ENCODE measurements around the gene TRHDE.
"Not testable (repeated sequence)": the region's sequence is repeated elsewhere in the genome, so short reads cannot be mapped to it uniquely, and the experiment has no call there.

Gene TRHDE

DNA sequence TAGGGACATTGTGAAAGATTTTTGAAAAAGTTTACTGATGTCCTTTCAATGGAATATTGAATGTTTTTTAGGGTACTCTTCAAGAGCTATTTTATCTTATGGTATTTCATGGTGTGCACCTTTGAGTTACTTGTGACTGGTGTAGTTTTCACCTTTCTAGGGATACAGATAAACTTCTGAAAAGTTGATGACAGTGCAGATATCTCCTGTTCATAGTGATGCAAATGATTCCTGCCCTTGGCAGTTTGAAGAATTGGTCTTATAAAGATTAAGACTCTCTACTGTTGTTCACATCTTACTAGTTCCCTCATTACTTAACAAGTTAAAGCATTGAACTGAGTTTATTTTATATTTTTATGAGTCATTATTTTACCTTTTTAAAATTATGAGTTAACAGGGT, 408.9 kb downstream of the TRHDE start:
- Histone ChIP-seq H3K27me3 (ENCODE audit: control insufficient read depth, insufficient read depth, low read length, poor library complexity, severe bottlenecking) (no peaks in the 10 kb centered on the region), H3K4me1 (ENCODE audit: control insufficient read depth, insufficient read depth, low read length) (no peaks in the 10 kb centered on the region), H3K27ac (ENCODE audit: insufficient read depth, low read depth, low read length, poor library complexity, severe bottlenecking) (no peak overlapping the region), H3K4me3 (ENCODE audit: insufficient read depth, low read depth, low read length) (no peak overlapping the region), H3K36me3 (ENCODE audit: control insufficient read depth, insufficient read depth, low read length) (no peaks in the 10 kb centered on the region), H3K9me3 (ENCODE audit: control insufficient read depth, low read length) (no peaks in the 10 kb centered on the region)

DNA sequence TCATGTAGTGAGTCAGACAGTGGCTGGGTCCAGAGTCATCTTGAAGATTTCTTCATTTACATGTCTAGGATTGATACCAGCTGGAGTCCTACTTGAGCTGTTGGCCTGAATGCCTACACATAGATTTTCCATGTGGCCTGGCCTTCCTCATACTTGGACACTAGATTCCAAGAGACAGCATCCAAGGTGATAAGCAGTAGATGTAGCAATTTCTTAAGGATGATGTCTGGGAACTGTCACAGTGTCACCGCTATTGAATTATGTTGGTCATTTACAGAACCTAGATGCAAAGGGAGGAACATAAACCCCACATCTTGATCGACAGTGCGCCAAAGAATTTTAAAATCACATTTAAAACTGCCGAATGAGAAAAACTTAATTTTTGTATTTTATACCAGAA, 412.3 kb downstream of the TRHDE start:
- Histone ChIP-seq H3K4me3 (ENCODE audit: insufficient read depth, low read depth, low read length) (no peak overlapping the region), H3K4me1 (ENCODE audit: control insufficient read depth, insufficient read depth, low read length) (no peaks in the 10 kb centered on the region), H3K9me3 (ENCODE audit: control insufficient read depth, low read length) (no peaks in the 10 kb centered on the region), H3K36me3 (ENCODE audit: control insufficient read depth, insufficient read depth, low read length) (no peaks in the 10 kb centered on the region), H3K27ac (ENCODE audit: insufficient read depth, low read depth, low read length, poor library complexity, severe bottlenecking) (no peak overlapping the region), H3K27me3 (ENCODE audit: control insufficient read depth, insufficient read depth, low read length, poor library complexity, severe bottlenecking) (no peaks in the 10 kb centered on the region)
- 99 to 100% methylated on average over 3 to 4 of the region's 4 CpGs for WGBS, 2 experiments

DNA sequence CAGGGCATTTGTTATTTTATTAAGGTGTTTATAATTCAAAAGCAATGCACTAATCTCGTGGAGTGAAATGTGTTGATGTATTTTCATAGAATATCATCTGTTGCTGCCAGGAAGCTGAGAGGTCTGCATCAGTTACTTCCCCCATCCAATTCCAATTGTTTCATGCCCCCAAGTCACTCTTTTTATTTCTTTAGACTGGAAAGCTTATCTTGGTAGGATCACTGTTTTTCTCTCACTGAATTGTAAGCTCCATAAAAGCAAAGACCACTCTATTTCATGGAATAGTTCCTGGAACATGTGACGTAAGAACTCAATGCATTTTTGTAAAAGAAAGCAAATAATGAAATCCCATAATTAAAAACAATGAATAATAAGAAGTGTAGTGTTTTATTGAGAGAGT, 420.2 kb downstream of the TRHDE start:
- H3K27ac ChIP-seq (ENCODE audit: insufficient read depth, low read depth, low read length, poor library complexity, severe bottlenecking), result peak overlapping the region; percentile 2
- 86% methylated on average over 2 of the region's 2 CpGs; no CpG with 5 or more reads in 1 of the 2 experiments for WGBS, 2 experiments
- H3K27me3 ChIP-seq (ENCODE audit: control insufficient read depth, insufficient read depth, low read length, poor library complexity, severe bottlenecking), result no peaks in the 10 kb centered on the region
- no peaks in the 10 kb centered on the region for H3K36me3 ChIP-seq (ENCODE audit: control insufficient read depth, insufficient read depth, low read length)
- no peaks in the 10 kb centered on the region for H3K4me1 ChIP-seq (ENCODE audit: control insufficient read depth, insufficient read depth, low read length)
- no peaks in the 10 kb centered on the region for H3K9me3 ChIP-seq (ENCODE audit: control insufficient read depth, low read length)
- no peak overlapping the region for H3K4me3 ChIP-seq (ENCODE audit: insufficient read depth, low read depth, low read length)

DNA sequence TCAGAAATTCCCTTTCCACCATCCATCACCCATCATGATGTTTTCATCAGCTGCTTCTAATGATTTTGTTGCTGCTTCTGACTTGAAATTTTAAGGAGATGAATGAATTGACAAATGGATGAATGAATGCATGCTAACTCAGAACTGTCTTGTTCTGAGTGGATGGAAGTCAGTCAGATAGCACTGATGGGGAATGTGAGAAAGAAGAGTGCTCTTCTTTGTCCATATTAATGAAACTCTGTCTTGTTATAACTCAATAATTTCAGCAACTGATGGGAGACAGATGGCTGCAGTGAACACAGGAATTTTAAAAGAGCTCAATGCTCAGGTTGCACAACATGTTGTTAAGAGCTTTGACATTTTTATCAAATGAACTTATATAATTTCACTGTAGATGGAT, 422.0 kb downstream of the TRHDE start:
- Histone ChIP-seq H3K4me3 (ENCODE audit: insufficient read depth, low read depth, low read length) (no peak overlapping the region), H3K9me3 (ENCODE audit: control insufficient read depth, low read length) (no peaks in the 10 kb centered on the region), H3K27ac (ENCODE audit: insufficient read depth, low read depth, low read length, poor library complexity, severe bottlenecking) (no peak overlapping the region), H3K36me3 (ENCODE audit: control insufficient read depth, insufficient read depth, low read length) (no peaks in the 10 kb centered on the region), H3K27me3 (ENCODE audit: control insufficient read depth, insufficient read depth, low read length, poor library complexity, severe bottlenecking) (no peaks in the 10 kb centered on the region), H3K4me1 (ENCODE audit: control insufficient read depth, insufficient read depth, low read length) (no peaks in the 10 kb centered on the region)

DNA sequence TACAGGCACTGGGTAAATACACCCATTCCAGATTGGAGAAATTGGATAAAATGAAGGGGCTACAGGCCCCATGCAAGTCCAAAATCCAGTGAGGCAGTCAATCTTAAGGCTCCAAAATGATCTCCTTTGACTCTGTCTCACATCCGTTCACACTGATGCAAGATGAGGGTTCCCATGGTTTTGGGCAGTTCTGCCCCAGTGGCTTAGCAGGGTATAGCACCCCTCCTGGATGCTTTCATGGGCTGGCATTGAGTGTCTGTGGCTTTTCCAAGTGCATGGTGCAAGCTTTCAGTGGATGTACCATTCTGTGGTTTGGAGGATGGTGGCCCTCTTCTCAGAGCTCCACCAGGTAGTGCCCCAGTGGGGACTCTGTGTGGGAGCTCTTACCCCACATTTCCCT, 427.2 kb downstream of the TRHDE start:
- Histone ChIP-seq H3K4me3 (ENCODE audit: insufficient read depth, low read depth, low read length) (no peak overlapping the region), H3K27ac (ENCODE audit: insufficient read depth, low read depth, low read length, poor library complexity, severe bottlenecking) (no peak overlapping the region), H3K9me3 (ENCODE audit: control insufficient read depth, low read length) (no peaks in the 10 kb centered on the region), H3K27me3 (ENCODE audit: control insufficient read depth, insufficient read depth, low read length, poor library complexity, severe bottlenecking) (no peaks in the 10 kb centered on the region), H3K36me3 (ENCODE audit: control insufficient read depth, insufficient read depth, low read length) (no peaks in the 10 kb centered on the region), H3K4me1 (ENCODE audit: control insufficient read depth, insufficient read depth, low read length) (no peaks in the 10 kb centered on the region)
- WGBS, 2 experiments, result 90 to 92% methylated on average over 1 of the region's 1 CpG

DNA sequence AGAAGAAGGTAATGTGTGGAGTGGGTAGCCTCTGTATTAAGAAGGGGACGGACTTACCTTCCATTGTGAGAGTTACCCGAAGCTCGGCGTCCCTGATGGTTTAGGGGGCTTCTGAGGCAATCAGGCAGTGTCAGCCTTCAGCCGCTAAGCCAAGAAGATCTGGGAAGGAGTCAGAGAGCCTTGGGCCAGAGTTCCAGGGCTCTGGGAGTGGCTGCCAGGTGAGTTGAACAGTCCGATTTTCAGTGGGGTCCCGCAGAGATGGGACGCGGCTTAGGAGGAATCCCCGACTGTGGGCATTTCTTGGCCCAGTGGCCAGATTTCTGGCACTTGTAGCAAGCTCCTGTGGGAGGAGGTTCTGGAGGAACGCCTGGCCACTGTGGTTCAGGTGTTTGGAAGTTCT, 439.9 kb downstream of the TRHDE start:
- peaks cover 10% of the 10 kb centered on the region for H3K4me1 ChIP-seq (ENCODE audit: control insufficient read depth, insufficient read depth, low read length)
- H3K36me3 ChIP-seq (ENCODE audit: control insufficient read depth, insufficient read depth, low read length); H3K27ac ChIP-seq (ENCODE audit: insufficient read depth, low read depth, low read length, poor library complexity, severe bottlenecking); H3K4me3 ChIP-seq (ENCODE audit: insufficient read depth, low read depth, low read length); H3K9me3 ChIP-seq (ENCODE audit: control insufficient read depth, low read length); H3K27me3 ChIP-seq (ENCODE audit: control insufficient read depth, insufficient read depth, low read length, poor library complexity, severe bottlenecking): not testable (repeated sequence)
- 95 to 97% methylated on average over 11 of the region's 11 CpGs for WGBS, 2 experiments

DNA sequence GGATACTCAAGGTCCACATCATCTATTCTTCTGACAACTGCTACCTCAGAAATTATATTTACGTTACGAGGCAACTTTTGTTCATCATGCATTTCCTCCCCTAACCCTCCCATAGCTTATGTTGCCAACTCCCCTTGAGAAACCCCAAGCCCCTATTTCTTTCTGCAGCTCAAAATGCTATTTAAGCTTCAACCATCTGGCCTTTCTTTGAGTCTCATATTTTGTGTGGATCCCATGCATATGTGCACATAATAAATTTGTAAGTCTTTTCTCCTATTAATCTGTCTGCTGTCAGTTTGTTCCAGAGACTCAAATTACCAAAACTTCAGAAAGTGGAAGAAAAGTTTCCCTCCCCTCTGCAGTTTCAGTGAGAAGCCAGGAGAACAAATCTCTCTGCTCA, 444.1 kb downstream of the TRHDE start:
- Histone ChIP-seq H3K4me3 (ENCODE audit: insufficient read depth, low read depth, low read length) (no peak overlapping the region), H3K27ac (ENCODE audit: insufficient read depth, low read depth, low read length, poor library complexity, severe bottlenecking) (peak overlapping the region; percentile 79), H3K36me3 (ENCODE audit: control insufficient read depth, insufficient read depth, low read length) (no peaks in the 10 kb centered on the region), H3K27me3 (ENCODE audit: control insufficient read depth, insufficient read depth, low read length, poor library complexity, severe bottlenecking) (no peaks in the 10 kb centered on the region), H3K4me1 (ENCODE audit: control insufficient read depth, insufficient read depth, low read length) (peaks cover 10% of the 10 kb centered on the region), H3K9me3 (ENCODE audit: control insufficient read depth, low read length) (no peaks in the 10 kb centered on the region)
- 94 to 95% methylated on average over 2 of the region's 2 CpGs for WGBS, 2 experiments

DNA sequence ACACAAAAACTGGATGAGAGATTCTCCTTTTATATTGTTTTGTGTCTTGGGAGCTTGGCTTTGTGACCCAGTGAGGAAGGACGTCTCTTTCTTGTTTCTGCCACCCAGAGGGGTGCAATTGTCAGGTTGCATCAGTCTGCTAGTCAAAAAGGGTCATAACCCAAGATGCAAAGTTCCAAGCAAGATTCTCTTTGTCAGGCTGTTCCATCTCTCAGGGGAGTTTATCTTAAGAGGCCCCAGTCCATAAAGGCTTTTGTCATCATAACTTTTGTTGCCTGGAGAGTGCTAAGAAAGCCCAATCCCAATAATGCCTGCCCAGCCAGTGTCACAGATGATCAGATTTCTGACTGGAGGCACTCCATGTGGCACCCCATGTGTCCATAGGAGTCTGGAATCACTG, 444.9 kb downstream of the TRHDE start:
- Histone ChIP-seq H3K4me3 (ENCODE audit: insufficient read depth, low read depth, low read length) (no peak overlapping the region), H3K9me3 (ENCODE audit: control insufficient read depth, low read length) (no peaks in the 10 kb centered on the region), H3K4me1 (ENCODE audit: control insufficient read depth, insufficient read depth, low read length) (peaks cover 10% of the 10 kb centered on the region), H3K36me3 (ENCODE audit: control insufficient read depth, insufficient read depth, low read length) (no peaks in the 10 kb centered on the region), H3K27ac (ENCODE audit: insufficient read depth, low read depth, low read length, poor library complexity, severe bottlenecking) (peak overlapping the region; percentile 79), H3K27me3 (ENCODE audit: control insufficient read depth, insufficient read depth, low read length, poor library complexity, severe bottlenecking) (no peaks in the 10 kb centered on the region)
- WGBS, 2 experiments, result 0 to 12% methylated on average over 1 of the region's 1 CpG
